Measurements from ENCODE around the gene GRIN2B. TPM values are rescaled to one million over a fixed set of nuclear protein-coding genes. Genes with fewer than 3 reads are reported as not detected.

Gene GRIN2B
- total RNA-seq, 2 donors from 2014 or later, result 2.1 to 8.1 TPM

DNA sequence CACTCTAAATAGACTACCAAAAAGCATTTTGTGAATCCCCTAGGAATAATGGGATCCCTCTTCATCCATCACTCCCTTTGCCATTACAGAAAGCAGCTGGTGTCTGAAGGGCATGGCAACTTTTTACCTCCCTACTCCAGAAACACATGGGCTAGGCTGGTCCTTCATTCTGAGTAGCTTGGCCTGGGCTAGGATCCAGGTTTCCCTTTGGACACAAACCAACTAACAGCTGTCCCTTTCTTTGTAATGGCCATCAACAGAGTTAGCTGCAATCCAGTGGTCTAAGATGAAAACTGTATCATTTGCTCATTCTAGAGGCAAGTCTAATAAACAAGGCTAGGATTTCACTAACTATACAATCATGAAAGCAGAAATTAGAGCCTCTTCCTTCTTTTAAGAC lies 7.4 kb downstream of the GRIN2B start:
- no peaks in the 10 kb centered on the region for H3K4me1 ChIP-seq (ENCODE audit: control insufficient read depth, insufficient read depth, low read length)
- H3K4me3 ChIP-seq (ENCODE audit: low read length), result no peak overlapping the region
- Mint-ChIP-seq H3K27ac (no peak overlapping the region), H3K36me3 (ENCODE audit: low read depth) (no peaks in the 10 kb centered on the region), H3K4me1 (peaks cover 10% of the 10 kb centered on the region), H3K27me3 (ENCODE audit: insufficient read depth) (peaks cover 84% of the 10 kb centered on the region), H3K9me3 (no peaks in the 10 kb centered on the region), H3K4me3 (no peak overlapping the region)
- no peak for DNase-seq
- TF ChIP-seq, protein P1, sequence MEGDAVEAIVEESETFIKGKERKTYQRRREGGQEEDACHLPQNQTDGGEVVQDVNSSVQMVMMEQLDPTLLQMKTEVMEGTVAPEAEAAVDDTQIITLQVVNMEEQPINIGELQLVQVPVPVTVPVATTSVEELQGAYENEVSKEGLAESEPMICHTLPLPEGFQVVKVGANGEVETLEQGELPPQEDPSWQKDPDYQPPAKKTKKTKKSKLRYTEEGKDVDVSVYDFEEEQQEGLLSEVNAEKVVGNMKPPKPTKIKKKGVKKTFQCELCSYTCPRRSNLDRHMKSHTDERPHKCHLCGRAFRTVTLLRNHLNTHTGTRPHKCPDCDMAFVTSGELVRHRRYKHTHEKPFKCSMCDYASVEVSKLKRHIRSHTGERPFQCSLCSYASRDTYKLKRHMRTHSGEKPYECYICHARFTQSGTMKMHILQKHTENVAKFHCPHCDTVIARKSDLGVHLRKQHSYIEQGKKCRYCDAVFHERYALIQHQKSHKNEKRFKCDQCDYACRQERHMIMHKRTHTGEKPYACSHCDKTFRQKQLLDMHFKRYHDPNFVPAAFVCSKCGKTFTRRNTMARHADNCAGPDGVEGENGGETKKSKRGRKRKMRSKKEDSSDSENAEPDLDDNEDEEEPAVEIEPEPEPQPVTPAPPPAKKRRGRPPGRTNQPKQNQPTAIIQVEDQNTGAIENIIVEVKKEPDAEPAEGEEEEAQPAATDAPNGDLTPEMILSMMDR (conservative IDR thresholded peaks at IDR 0.05), result no peak
- H3K9me3 ChIP-seq (ENCODE audit: control insufficient read depth, low read length), result no peaks in the 10 kb centered on the region
- peaks cover 46% of the 10 kb centered on the region for H3K27me3 ChIP-seq (ENCODE audit: control insufficient read depth, insufficient read depth, low read length, poor library complexity, severe bottlenecking)
- no peak overlapping the region for H3K9ac ChIP-seq (ENCODE audit: extremely low read depth, low read length, poor library complexity, severe bottlenecking)
- no peak overlapping the region for H3K27ac ChIP-seq (ENCODE audit: low read depth, low read length)
- H3K36me3 ChIP-seq (ENCODE audit: control insufficient read depth, insufficient read depth, low read length), result no peaks in the 10 kb centered on the region

DNA sequence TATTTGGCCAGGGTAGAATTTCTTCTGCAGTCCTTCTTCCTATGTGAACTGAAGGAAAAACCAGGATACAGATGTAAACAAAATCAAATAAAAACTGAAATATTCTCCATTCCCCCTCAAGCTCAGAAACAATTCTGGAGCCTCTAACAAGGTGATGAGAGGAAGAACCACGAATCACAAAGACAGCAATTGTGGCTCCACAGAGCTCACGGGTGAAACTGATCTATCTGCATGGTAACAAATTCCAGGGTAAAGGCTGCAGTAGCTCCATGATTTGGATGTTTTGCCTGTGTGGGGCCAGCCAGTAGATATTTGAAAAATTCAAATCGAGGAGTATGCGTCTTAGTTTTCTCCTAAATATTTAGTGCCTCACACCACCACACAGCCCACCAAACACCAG lies 10.6 kb downstream of the GRIN2B start:
- Mint-ChIP-seq H3K4me3 (no peak overlapping the region), H3K27ac (no peak overlapping the region), H3K27me3 (ENCODE audit: insufficient read depth) (peaks cover 74% of the 10 kb centered on the region), H3K4me1 (peaks cover 12% of the 10 kb centered on the region), H3K9me3 (no peaks in the 10 kb centered on the region), H3K36me3 (ENCODE audit: low read depth) (no peaks in the 10 kb centered on the region)
- WGBS, 2 experiments (ENCODE audit: insufficient coverage in 1 of 2, insufficient read length in 1 of 2), result 72 to 87% methylated on average over 2 to 4 of the region's 4 CpGs
- H3K27me3 ChIP-seq (ENCODE audit: control insufficient read depth, insufficient read depth, low read length, poor library complexity, severe bottlenecking), result peaks cover 21% of the 10 kb centered on the region
- H3K27ac ChIP-seq (ENCODE audit: low read depth, low read length), result no peak overlapping the region
- no peak for DNase-seq
- H3K4me1 ChIP-seq (ENCODE audit: control insufficient read depth, insufficient read depth, low read length), result no peaks in the 10 kb centered on the region
- no peaks in the 10 kb centered on the region for H3K9me3 ChIP-seq (ENCODE audit: control insufficient read depth, low read length)
- TF ChIP-seq, protein P1 (conservative IDR thresholded peaks at IDR 0.05), result no peak
- H3K36me3 ChIP-seq (ENCODE audit: control insufficient read depth, insufficient read depth, low read length), result no peaks in the 10 kb centered on the region
- H3K9ac ChIP-seq (ENCODE audit: extremely low read depth, low read length, poor library complexity, severe bottlenecking), result no peak overlapping the region
- H3K4me3 ChIP-seq (ENCODE audit: low read length), result no peak overlapping the region

DNA sequence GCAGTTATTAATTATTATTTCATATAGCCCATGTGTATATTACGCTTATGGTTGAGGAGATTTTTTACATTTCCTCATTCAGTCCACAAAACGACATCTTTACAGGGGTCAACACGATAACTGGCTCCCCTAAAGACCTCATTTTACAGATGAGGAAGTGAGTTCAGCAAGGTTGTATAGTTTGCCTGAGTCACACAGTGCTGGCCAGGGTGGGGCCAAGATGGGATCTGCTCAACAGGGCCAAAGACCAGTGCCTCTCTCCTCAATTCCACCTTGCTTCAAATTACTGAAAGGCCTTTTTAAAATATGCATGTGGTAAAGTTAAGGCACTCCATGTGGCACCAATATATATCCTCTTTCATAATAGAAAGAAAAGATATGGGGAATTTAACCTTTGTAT lies 13.1 kb downstream of the GRIN2B start:
- Histone ChIP-seq H3K9me3 (ENCODE audit: control insufficient read depth, low read length) (no peaks in the 10 kb centered on the region), H3K4me1 (ENCODE audit: control insufficient read depth, insufficient read depth, low read length) (no peaks in the 10 kb centered on the region), H3K27ac (ENCODE audit: low read depth, low read length) (no peak overlapping the region), H3K36me3 (ENCODE audit: control insufficient read depth, insufficient read depth, low read length) (no peaks in the 10 kb centered on the region), H3K9ac (ENCODE audit: extremely low read depth, low read length, poor library complexity, severe bottlenecking) (no peak overlapping the region), H3K27me3 (ENCODE audit: control insufficient read depth, insufficient read depth, low read length, poor library complexity, severe bottlenecking) (peaks cover 6% of the 10 kb centered on the region), H3K4me3 (ENCODE audit: low read length) (no peak overlapping the region)
- H3K27me3 Mint-ChIP-seq (ENCODE audit: insufficient read depth), result peaks cover 69% of the 10 kb centered on the region
- no peaks in the 10 kb centered on the region for H3K36me3 Mint-ChIP-seq (ENCODE audit: low read depth)
- TF ChIP-seq, protein P1 (conservative IDR thresholded peaks at IDR 0.05), result no peak
- 87 to 100% methylated on average over 2 to 3 of the region's 3 CpGs for WGBS, 2 experiments (ENCODE audit: insufficient coverage in 1 of 2, insufficient read length in 1 of 2)
- no peak overlapping the region for H3K4me3 Mint-ChIP-seq
- H3K9me3 Mint-ChIP-seq, result no peaks in the 10 kb centered on the region
- H3K27ac Mint-ChIP-seq, result no peak overlapping the region
- no peak for DNase-seq
- H3K4me1 Mint-ChIP-seq, result peaks cover 25% of the 10 kb centered on the region
